ENCODE data around the gene MS4A3. TPM values are rescaled to one million over a fixed set of nuclear protein-coding genes. Genes with fewer than 3 reads are reported as not detected.

MS4A3 gene
- total and polyA plus RNA-seq, 2 experiments from 2014 or later, result not detected

DNA sequence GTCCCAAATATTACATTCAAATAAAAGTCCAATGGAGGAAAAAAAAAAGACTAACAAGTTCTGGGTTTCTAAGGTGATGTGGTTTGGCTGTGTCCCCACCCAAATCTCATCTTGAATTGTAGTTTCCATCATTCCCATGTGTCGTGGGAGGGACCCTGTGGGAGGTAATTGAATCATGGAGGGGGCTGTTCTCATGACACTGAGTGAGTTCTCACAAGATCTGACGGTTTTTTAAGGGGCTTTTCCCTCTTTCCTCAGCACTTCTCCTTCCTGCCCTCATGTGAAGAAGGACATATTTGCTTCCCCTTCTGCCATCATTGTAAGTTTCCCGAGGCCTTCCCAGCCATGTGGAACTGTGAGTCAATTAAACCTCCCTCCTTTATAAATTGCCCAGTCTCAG, 24.1 kb downstream of the MS4A3 start:
- Histone ChIP-seq H3K4me1 (ENCODE audit: insufficient read depth) (no peaks in the 10 kb centered on the region; the same call in 1 of the 2 replicates), H3K27ac (ENCODE audit: low read depth) (no peak overlapping the region), H3K4me3 (no peak overlapping the region), H3F3A (replicated peaks; ENCODE audit: low read depth) (no peaks in the 10 kb centered on the region), H3K9me2 (ENCODE audit: insufficient read depth) (no peaks in the 10 kb centered on the region; the same call in 1 of the 2 replicates), H2AFZ (no peak overlapping the region), H3K27me3 (ENCODE audit: insufficient read depth) (no peaks in the 10 kb centered on the region), H4K20me1 (replicated peaks; ENCODE audit: insufficient read depth) (no peaks in the 10 kb centered on the region), H3K36me3 (ENCODE audit: insufficient read depth) (no peaks in the 10 kb centered on the region), H3K79me2 (replicated peaks; ENCODE audit: insufficient read depth) (no peaks in the 10 kb centered on the region), H3K4me2 (no peak overlapping the region)
- H3K4me1 Mint-ChIP-seq, result no peaks in the 10 kb centered on the region
- no peaks in the 10 kb centered on the region; the same call in 2 of the 3 replicates for H3K9me3 Mint-ChIP-seq
- ATAC-seq (no peak), DNase-seq (ENCODE audit: low spot score) (no peak)
- H3K4me3 Mint-ChIP-seq, result no peak overlapping the region
- H3K27ac Mint-ChIP-seq, result no peak overlapping the region
- H3K27me3 Mint-ChIP-seq (ENCODE audit: insufficient read depth, low read depth, poor library complexity), result peaks cover 3% of the 10 kb centered on the region
- H3K36me3 Mint-ChIP-seq (ENCODE audit: low read depth), result no peaks in the 10 kb centered on the region
- no peak for TF ChIP-seq CTCF (conservative IDR thresholded peaks at IDR 0.05; ENCODE audit: low read depth in 2 of 2)
- no peak for TF ChIP-seq CREB1 (CRISPR knock-in tag; IDR thresholded peaks at IDR 0.05; ENCODE audit: low read depth)
- TF ChIP-seq POLR2AphosphoS5 (IDR thresholded peaks at IDR 0.05; ENCODE audit: low read depth), result no peak
- no peak for TF ChIP-seq NANOG (IDR thresholded peaks at IDR 0.05; ENCODE audit: borderline replicate concordance)
- TF ChIP-seq, protein P1, sequence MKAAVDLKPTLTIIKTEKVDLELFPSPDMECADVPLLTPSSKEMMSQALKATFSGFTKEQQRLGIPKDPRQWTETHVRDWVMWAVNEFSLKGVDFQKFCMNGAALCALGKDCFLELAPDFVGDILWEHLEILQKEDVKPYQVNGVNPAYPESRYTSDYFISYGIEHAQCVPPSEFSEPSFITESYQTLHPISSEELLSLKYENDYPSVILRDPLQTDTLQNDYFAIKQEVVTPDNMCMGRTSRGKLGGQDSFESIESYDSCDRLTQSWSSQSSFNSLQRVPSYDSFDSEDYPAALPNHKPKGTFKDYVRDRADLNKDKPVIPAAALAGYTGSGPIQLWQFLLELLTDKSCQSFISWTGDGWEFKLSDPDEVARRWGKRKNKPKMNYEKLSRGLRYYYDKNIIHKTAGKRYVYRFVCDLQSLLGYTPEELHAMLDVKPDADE (IDR thresholded peaks at IDR 0.05), result no peak
- no peak for TF ChIP-seq EZH2 (IDR thresholded peaks at IDR 0.05; ENCODE audit: low read depth, unreplicated experiment)
- TF ChIP-seq STAT1 (IDR thresholded peaks at IDR 0.05; ENCODE audit: unreplicated experiment), result no peak
- TF ChIP-seq, protein P2, sequence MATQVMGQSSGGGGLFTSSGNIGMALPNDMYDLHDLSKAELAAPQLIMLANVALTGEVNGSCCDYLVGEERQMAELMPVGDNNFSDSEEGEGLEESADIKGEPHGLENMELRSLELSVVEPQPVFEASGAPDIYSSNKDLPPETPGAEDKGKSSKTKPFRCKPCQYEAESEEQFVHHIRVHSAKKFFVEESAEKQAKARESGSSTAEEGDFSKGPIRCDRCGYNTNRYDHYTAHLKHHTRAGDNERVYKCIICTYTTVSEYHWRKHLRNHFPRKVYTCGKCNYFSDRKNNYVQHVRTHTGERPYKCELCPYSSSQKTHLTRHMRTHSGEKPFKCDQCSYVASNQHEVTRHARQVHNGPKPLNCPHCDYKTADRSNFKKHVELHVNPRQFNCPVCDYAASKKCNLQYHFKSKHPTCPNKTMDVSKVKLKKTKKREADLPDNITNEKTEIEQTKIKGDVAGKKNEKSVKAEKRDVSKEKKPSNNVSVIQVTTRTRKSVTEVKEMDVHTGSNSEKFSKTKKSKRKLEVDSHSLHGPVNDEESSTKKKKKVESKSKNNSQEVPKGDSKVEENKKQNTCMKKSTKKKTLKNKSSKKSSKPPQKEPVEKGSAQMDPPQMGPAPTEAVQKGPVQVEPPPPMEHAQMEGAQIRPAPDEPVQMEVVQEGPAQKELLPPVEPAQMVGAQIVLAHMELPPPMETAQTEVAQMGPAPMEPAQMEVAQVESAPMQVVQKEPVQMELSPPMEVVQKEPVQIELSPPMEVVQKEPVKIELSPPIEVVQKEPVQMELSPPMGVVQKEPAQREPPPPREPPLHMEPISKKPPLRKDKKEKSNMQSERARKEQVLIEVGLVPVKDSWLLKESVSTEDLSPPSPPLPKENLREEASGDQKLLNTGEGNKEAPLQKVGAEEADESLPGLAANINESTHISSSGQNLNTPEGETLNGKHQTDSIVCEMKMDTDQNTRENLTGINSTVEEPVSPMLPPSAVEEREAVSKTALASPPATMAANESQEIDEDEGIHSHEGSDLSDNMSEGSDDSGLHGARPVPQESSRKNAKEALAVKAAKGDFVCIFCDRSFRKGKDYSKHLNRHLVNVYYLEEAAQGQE (IDR thresholded peaks at IDR 0.05; ENCODE audit: unreplicated experiment), result no peak
- TF ChIP-seq EZH2phosphoT487 (IDR thresholded peaks at IDR 0.05; ENCODE audit: unreplicated experiment), result no peak

Data from GM23338 (cell line).